PC-9 (cell line): ENCODE results near the gene NPS. TPM values are rescaled to one million over a fixed set of nuclear protein-coding genes. Genes with fewer than 3 reads are reported as not detected.

Experiments
- BruUV-seq: library from RNA; stranded (reverse); fragments of 400-500 nt; replicated peaks from 2 replicates; lab custom pipeline; 2021; lab: Mats Ljungman, UMichigan
- CTCF ChIA-PET: fragments of 300-600 bp; sonication (Branson Sonifier 250); formaldehyde crosslinking; loops from one replicate; lab custom pipeline; 2022; ENCODE audit warnings: antibody characterized with exemption; lab: Charles Lee
- POLR2A ChIA-PET: fragments of 300-600 bp; sonication (Branson Sonifier 250); formaldehyde crosslinking; loops from one replicate; lab custom pipeline; 2022; ENCODE audit warnings: antibody characterized with exemption; ENCODE audit not compliant: unreplicated experiment; lab: Charles Lee
- DNase-seq, 2 experiments: peaks; one replicate each; pipeline versions ENCODE4 v3.0.0 to v3.0.0-alpha.2; 2015 to 2022; ENCODE audit warnings: mixed read lengths in 1 of 2
- H2AFZ ChIP-seq: fragments of 200-600 bp; sonication (generic); 2 replicates; pipeline ENCODE4 v1.8.1; 2017; ENCODE audit warnings: antibody characterized with exemption
- H3F3A ChIP-seq: fragments of 200-600 bp; sonication (generic); 2 replicates; pipeline ENCODE4 v1.8.1; 2017; ENCODE audit warnings: antibody characterized with exemption, mild to moderate bottlenecking, low read depth; ENCODE audit not compliant: insufficient read depth
- H3K27ac ChIP-seq: fragments of 200-600 bp; sonication (generic); 2 replicates; pipeline ENCODE4 v1.6.1; 2016; ENCODE audit warnings: mixed run types
- H3K27me3 ChIP-seq: fragments of 200-600 bp; sonication (generic); 2 replicates; pipeline ENCODE4 v1.6.1; 2016; ENCODE audit warnings: low read depth, mixed run types; ENCODE audit not compliant: insufficient read depth
- H3K36me3 ChIP-seq: fragments of 200-600 bp; sonication (generic); 2 replicates; pipeline ENCODE4 v1.6.1; 2016; ENCODE audit warnings: low read depth, mixed run types
- H3K4me1 ChIP-seq: fragments of 200-600 bp; sonication (generic); replicated peaks from 2 replicates; pipeline ENCODE4 v1.6.1; 2016; ENCODE audit warnings: mixed run types; ENCODE audit not compliant: insufficient read depth
- H3K4me2 ChIP-seq: fragments of 200-600 bp; sonication (generic); 2 replicates; pipeline ENCODE4 v1.6.1; 2017; ENCODE audit warnings: mixed run types
- H3K4me3 ChIP-seq: fragments of 200-600 bp; sonication (generic); 2 replicates; pipeline ENCODE4 v1.6.1; 2016; ENCODE audit warnings: mixed run types
- H3K79me2 ChIP-seq: fragments of 200-600 bp; sonication (generic); 2 replicates; pipeline ENCODE4 v1.6.1; 2017; ENCODE audit warnings: low read depth, mixed run types
- H3K9me2 ChIP-seq: fragments of 200-600 bp; sonication (generic); 2 replicates; pipeline ENCODE4 v1.8.1; 2017; ENCODE audit warnings: mild to moderate bottlenecking; ENCODE audit not compliant: insufficient read depth
- H3K9me3 ChIP-seq: fragments of 200-600 bp; sonication (generic); 2 replicates; pipeline ENCODE4 v1.8.1; 2016; ENCODE audit warnings: low read depth; ENCODE audit not compliant: insufficient read depth
- H4K20me1 ChIP-seq: fragments of 200-600 bp; sonication (generic); 2 replicates; pipeline ENCODE4 v1.8.1; 2017; ENCODE audit not compliant: insufficient read depth
- EZH2 ChIP-seq: fragments of 200-600 bp; sonication (generic); IDR thresholded peaks from 2 replicates; pipeline ENCODE4 v1.8.0; 2017; ENCODE audit warnings: antibody characterized with exemption, low read depth
- intact Hi-C: fragments of 100-400 bp; cut with micrococcal nuclease; formaldehyde crosslinking; loops from one replicate; pipeline ENCODE4 v1.10.0; 2022; ENCODE audit not compliant: unreplicated experiment
- total RNA-seq: library from RNA; stranded (reverse); gene quantifications from 2 replicates; pipeline ENCODE4 v1.2.3, GENCODE V29; 2021
- TF ChIP-seq, protein P1 (sequence below): fragments of 200-600 bp; sonication (generic); conservative IDR thresholded peaks from 2 replicates; pipeline ENCODE4 v1.6.1; 2017; ENCODE audit warnings: mixed run types, antibody characterized with exemption, mild to moderate bottlenecking, moderate library complexity

The NPS gene
- total RNA-seq, 1 experiment from 2014 or later, result not detected

DNA sequence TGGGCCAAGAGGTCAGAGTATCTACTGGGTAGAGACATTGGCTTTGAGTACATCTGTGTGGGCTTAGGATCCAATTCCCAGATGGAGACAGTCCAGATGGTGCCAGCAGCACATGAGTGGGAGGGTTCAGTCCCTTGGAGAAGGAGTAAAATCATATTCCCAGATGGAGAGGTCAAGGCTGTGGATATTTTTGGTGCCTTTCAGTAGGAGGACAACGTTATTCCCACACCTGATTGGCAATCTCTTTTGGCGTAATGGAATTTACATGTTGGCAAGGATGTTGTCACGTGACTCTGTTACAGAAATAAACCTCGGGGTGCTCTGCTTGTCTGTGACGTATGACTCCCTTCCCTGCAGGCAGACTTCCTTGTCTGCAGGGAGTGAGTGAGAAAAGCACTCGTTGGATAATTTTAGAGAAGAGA lies 27.6 kb downstream of the NPS start:
- TF ChIP-seq EZH2, result no peak
- TF ChIP-seq, protein P1, sequence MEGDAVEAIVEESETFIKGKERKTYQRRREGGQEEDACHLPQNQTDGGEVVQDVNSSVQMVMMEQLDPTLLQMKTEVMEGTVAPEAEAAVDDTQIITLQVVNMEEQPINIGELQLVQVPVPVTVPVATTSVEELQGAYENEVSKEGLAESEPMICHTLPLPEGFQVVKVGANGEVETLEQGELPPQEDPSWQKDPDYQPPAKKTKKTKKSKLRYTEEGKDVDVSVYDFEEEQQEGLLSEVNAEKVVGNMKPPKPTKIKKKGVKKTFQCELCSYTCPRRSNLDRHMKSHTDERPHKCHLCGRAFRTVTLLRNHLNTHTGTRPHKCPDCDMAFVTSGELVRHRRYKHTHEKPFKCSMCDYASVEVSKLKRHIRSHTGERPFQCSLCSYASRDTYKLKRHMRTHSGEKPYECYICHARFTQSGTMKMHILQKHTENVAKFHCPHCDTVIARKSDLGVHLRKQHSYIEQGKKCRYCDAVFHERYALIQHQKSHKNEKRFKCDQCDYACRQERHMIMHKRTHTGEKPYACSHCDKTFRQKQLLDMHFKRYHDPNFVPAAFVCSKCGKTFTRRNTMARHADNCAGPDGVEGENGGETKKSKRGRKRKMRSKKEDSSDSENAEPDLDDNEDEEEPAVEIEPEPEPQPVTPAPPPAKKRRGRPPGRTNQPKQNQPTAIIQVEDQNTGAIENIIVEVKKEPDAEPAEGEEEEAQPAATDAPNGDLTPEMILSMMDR, result no peak
- Histone ChIP-seq H3K4me2 (no peak overlapping the region), H3K27ac (no peak overlapping the region), H4K20me1 (no peaks in the 10 kb centered on the region), H2AFZ (no peak overlapping the region), H3K9me3 (no peaks in the 10 kb centered on the region), H3K79me2 (no peaks in the 10 kb centered on the region), H3K36me3 (no peaks in the 10 kb centered on the region), H3F3A (no peaks in the 10 kb centered on the region), H3K4me3 (no peak overlapping the region), H3K4me1 (no peaks in the 10 kb centered on the region), H3K9me2 (no peaks in the 10 kb centered on the region), H3K27me3 (no peaks in the 10 kb centered on the region; the same call in 1 of the 2 replicates)
- intact Hi-C loops, result no loop called here
- ChIA-PET CTCF (no interaction called here), POLR2A (no interaction called here)
- DNase-seq, result no peak
- no TSS peak for BruUV-seq

DNA sequence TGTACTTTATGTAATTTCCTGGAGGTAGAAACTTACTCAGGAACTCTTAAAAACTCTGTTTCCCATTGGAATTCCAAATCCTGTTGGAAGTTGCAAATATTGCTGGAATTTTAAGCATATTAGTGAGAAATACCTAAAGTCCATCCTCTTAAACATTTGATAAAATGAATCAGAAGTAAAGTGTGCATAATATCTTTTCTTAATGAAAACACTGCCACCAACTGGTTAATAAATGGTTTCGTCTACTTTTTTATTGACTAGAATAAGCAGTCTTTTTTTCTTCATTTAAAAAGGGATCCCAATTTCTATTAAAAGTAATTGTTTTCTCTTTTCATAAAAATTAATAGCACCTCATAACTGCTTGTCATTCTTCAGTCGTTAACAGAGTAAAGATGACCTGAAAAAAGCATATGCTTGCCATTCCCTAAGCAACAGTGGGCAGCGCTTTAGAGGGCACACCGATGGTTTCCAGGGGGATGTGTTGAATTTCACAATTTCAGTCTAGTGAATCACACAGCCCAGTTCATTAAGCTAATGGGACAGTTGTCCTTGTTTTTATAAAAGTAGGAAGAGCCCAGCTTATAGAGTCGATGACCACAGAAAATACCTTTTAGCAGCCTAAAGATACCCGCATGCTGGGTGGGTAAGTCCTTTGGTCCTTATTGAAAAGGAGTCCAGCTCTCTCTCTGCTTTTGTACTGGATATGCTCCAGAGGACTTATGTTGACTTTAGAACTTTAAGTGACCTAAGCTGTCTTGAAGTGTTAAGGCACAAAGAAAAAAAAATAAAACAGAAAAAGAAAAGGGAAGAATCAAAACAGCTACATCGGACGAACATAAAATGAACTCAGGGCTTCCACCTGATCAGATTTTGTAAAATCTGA lies 28.5 kb downstream of the NPS start:
- H4K20me1 ChIP-seq, result no peaks in the 10 kb centered on the region
- no peak overlapping the region for H3K4me2 ChIP-seq
- H3K4me1 ChIP-seq, result no peaks in the 10 kb centered on the region
- CTCF ChIA-PET, result no interaction called here
- TF ChIP-seq EZH2, result no peak
- TF ChIP-seq, protein P1, result peak; percentile 31; the same call in 1 of the 2 replicates
- no peak overlapping the region for H3K27ac ChIP-seq
- H3F3A ChIP-seq, result no peaks in the 10 kb centered on the region
- no peak overlapping the region for H3K4me3 ChIP-seq
- BruUV-seq, result no TSS peak
- POLR2A ChIA-PET, result no interaction called here
- DNase-seq, result no peak
- no peak overlapping the region for H2AFZ ChIP-seq
- no peaks in the 10 kb centered on the region for H3K9me2 ChIP-seq
- intact Hi-C loops, result no loop called here
- H3K27me3 ChIP-seq, result no peaks in the 10 kb centered on the region; the same call in 1 of the 2 replicates
- no peaks in the 10 kb centered on the region for H3K9me3 ChIP-seq
- H3K36me3 ChIP-seq, result no peaks in the 10 kb centered on the region
- no peaks in the 10 kb centered on the region for H3K79me2 ChIP-seq

DNA sequence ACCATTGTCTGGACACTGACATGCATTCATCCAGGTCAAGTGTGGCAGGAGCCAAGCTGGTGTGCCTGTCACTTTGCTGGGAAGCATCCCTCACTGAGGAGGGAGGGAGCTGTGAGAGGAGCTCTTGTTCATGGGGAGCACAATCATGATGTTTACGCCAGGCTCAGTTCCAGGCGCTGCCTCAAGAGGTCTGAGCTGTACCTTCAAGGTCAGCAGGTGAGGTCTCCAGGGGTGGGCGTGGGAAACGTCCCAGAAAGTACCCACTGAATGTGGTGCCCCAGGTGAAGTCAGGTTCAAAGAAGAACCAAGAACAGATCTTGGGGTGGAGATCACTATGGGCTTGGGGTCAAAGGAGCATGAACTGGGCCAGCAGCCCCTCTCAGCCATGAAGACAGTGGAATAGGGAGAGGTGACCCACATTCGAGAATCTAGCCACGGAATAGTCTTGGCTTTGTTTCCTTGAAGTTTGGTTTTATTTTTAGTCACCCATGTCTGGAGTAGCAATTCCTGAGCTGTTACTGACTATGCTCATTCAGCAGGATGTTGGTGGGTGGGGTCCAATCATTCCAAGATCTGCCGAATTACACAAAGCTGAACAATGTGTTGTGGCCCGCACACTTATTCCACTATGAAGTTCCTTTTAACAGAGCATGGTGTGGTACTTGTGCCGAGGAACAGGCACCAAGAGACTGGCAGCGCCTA lies 29.3 kb downstream of the NPS start:
- Histone ChIP-seq H2AFZ (no peak overlapping the region), H3K4me2 (no peak overlapping the region), H3K27me3 (no peaks in the 10 kb centered on the region; the same call in 1 of the 2 replicates), H3K79me2 (no peaks in the 10 kb centered on the region), H3K27ac (no peak overlapping the region), H3K4me3 (no peak overlapping the region), H3F3A (no peaks in the 10 kb centered on the region), H3K36me3 (no peaks in the 10 kb centered on the region), H4K20me1 (no peaks in the 10 kb centered on the region), H3K9me3 (no peaks in the 10 kb centered on the region), H3K9me2 (no peaks in the 10 kb centered on the region), H3K4me1 (no peaks in the 10 kb centered on the region)
- ChIA-PET POLR2A (no interaction called here), CTCF (no interaction called here)
- no peak for TF ChIP-seq EZH2
- TF ChIP-seq, protein P1, result no peak
- no TSS peak for BruUV-seq
- no peak for DNase-seq
- intact Hi-C loops, result no loop called here
